DND-41 (cell line): ENCODE data around the gene TM9SF4.
"Not testable (repeated sequence)": the region's sequence is repeated elsewhere in the genome, so short reads cannot be mapped to it uniquely, and the experiment has no call there.

Experiments used
- ATAC-seq: fragments of 200-7000 bp; cut with Tn5 transposase; 3 replicates; pipeline ENCODE4 v1.9.1; 2021; ENCODE audit warnings: low read depth; ENCODE audit not compliant: insufficient read depth
- DNase-seq: peaks from one replicate; pipeline ENCODE4 v3.0.0-alpha.2; 2020
- H2AFZ ChIP-seq: 2 replicates; pipeline ENCODE4 v1.6.0; 2012; ENCODE audit warnings: low read depth, low read length
- H3K27ac ChIP-seq: 2 replicates; pipeline ENCODE4 v1.5.1; 2012; ENCODE audit warnings: low read length, inconsistent platforms
- H3K27me3 ChIP-seq: fragments of 200-600 bp; sonication (generic); 2 replicates; pipeline ENCODE4 v1.6.0; 2012; ENCODE audit warnings: low read length, mild to moderate bottlenecking, inconsistent platforms; ENCODE audit not compliant: insufficient read depth, poor library complexity
- H3K36me3 ChIP-seq: 2 replicates; pipeline ENCODE4 v1.5.1; 2012; ENCODE audit warnings: low read length, inconsistent platforms; ENCODE audit not compliant: insufficient read depth
- H3K4me1 ChIP-seq: 2 replicates; pipeline ENCODE4 v1.5.1; 2012; ENCODE audit warnings: mild to moderate bottlenecking, low read length; ENCODE audit not compliant: insufficient read depth
- H3K4me2 ChIP-seq: 2 replicates; pipeline ENCODE4 v1.6.0; 2012; ENCODE audit warnings: mild to moderate bottlenecking, moderate library complexity, low read length, inconsistent platforms; ENCODE audit not compliant: insufficient read depth
- H3K4me3 ChIP-seq, 2 experiments: fragments of 200-600 bp in 1 of 2; shearing (Covaris generic) in 1 of 2; 2 replicates each; pipeline ENCODE4 v1.5.1; 2012 to 2016; ENCODE audit warnings: inconsistent platforms in 2 of 2, low read length in 2 of 2, mild to moderate bottlenecking in 2 of 2, low read depth in 1 of 2, moderate library complexity in 1 of 2
- H3K79me2 ChIP-seq: 2 replicates; pipeline ENCODE4 v1.6.0; 2012; ENCODE audit warnings: low read length, inconsistent platforms; ENCODE audit not compliant: insufficient read depth
- H3K9ac ChIP-seq: 2 replicates; pipeline ENCODE4 v1.6.0; 2012; ENCODE audit warnings: low read depth, mild to moderate bottlenecking, inconsistent platforms, low read length, moderate library complexity
- H3K9me3 ChIP-seq: 2 replicates; pipeline ENCODE4 v1.5.1; 2012; ENCODE audit warnings: low read length, moderate library complexity, mild to moderate bottlenecking, inconsistent platforms; ENCODE audit not compliant: insufficient read depth, severe bottlenecking
- H4K20me1 ChIP-seq: 2 replicates; pipeline ENCODE4 v1.6.0; 2012; ENCODE audit warnings: low read length; ENCODE audit not compliant: insufficient read depth
- EZH2 ChIP-seq: IDR thresholded peaks from 3 replicates; pipeline ENCODE4 v1.6.1; 2012; ENCODE audit warnings: borderline replicate concordance, low read depth, mild to moderate bottlenecking, moderate library complexity, low read length, inconsistent platforms; ENCODE audit not compliant: severe bottlenecking
- TF ChIP-seq, protein P1 (sequence below): IDR thresholded peaks from 2 replicates; pipeline ENCODE4 v1.5.1; 2012; ENCODE audit warnings: borderline replicate concordance, low read length, moderate library complexity, mild to moderate bottlenecking; ENCODE audit not compliant: poor library complexity, severe bottlenecking; ENCODE audit errors: extremely low read depth

Gene TM9SF4

GRCh38 chr20:32168184-32168910 is 58.8 kb downstream of the TM9SF4 start:
- DNase-seq, result no peak
- H3K4me3 ChIP-seq, result no peak overlapping the region
- H3K4me2 ChIP-seq, result no peak overlapping the region
- H3K36me3 ChIP-seq, result peaks cover 35% of the 10 kb centered on the region
- TF ChIP-seq EZH2, result no peak
- TF ChIP-seq, protein P1, sequence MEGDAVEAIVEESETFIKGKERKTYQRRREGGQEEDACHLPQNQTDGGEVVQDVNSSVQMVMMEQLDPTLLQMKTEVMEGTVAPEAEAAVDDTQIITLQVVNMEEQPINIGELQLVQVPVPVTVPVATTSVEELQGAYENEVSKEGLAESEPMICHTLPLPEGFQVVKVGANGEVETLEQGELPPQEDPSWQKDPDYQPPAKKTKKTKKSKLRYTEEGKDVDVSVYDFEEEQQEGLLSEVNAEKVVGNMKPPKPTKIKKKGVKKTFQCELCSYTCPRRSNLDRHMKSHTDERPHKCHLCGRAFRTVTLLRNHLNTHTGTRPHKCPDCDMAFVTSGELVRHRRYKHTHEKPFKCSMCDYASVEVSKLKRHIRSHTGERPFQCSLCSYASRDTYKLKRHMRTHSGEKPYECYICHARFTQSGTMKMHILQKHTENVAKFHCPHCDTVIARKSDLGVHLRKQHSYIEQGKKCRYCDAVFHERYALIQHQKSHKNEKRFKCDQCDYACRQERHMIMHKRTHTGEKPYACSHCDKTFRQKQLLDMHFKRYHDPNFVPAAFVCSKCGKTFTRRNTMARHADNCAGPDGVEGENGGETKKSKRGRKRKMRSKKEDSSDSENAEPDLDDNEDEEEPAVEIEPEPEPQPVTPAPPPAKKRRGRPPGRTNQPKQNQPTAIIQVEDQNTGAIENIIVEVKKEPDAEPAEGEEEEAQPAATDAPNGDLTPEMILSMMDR, result no peak
- ATAC-seq, result no peak
- no peaks in the 10 kb centered on the region for H3K27me3 ChIP-seq
- no peak overlapping the region for H3K9ac ChIP-seq
- H3K4me1 ChIP-seq, result no peaks in the 10 kb centered on the region
- no peaks in the 10 kb centered on the region for H4K20me1 ChIP-seq
- H3K27ac ChIP-seq, result no peak overlapping the region
- no peaks in the 10 kb centered on the region for H3K9me3 ChIP-seq
- no peaks in the 10 kb centered on the region for H3K79me2 ChIP-seq
- H2AFZ ChIP-seq, result no peak overlapping the region

- not testable (repeated sequence) for H3K9me3 ChIP-seq, DNase-seq, H3K4me1 ChIP-seq, H3K9ac ChIP-seq, H3K4me3 ChIP-seq, H4K20me1 ChIP-seq, H3K27ac ChIP-seq, H3K79me2 ChIP-seq, H3K4me2 ChIP-seq, ATAC-seq, H3K27me3 ChIP-seq, H3K36me3 ChIP-seq, H2AFZ ChIP-seq
These were observed 68.2 kb downstream of the TM9SF4 start for GRCh38 chr20:32177696-32178095.

DNA sequence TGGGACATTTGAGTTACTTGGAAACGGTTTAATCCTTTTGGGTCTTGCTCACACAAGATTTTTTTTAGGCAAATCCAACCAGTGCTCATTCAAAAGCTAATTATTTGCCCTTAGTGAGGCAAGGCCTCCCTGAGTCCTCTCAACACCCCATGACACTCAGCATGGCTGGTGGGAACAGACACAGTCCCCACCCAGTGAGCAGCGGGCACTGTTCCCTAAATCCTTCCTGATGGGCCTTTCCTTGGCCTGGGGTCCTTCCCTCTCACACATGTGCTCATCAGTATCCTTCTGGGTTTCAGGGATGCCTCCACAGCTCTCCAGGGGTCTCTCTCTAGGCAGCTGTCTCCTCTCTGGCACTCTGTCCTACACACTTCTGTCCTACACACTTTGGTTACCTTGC is 70.0 kb downstream of the TM9SF4 start:
- H3K9me3 ChIP-seq, result no peaks in the 10 kb centered on the region

DNA sequence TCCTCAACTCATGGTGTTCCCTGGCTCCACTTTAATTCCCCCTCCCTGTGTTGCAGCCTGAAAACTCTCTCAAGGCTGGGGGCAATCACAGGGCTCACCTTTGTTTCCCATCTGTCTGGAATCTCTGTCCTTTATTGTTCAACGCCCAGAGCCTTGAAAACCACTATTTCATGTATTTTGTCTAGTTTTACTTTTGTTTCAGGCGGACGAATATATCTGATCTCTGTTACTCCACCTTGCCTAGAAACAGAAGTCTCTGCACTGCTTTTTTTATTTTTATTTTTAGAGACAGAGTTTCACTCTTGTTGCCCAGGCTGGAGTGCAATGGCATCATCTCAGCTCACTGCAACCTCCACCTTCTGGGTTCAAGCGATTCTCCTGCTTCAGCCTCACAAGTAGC is 70.4 kb downstream of the TM9SF4 start:
- no peak for ATAC-seq
- no peak overlapping the region for H3K27ac ChIP-seq
- DNase-seq, result no peak
- TF ChIP-seq, protein P1, result no peak
- no peak for TF ChIP-seq EZH2
- H3K4me3 ChIP-seq, result no peak overlapping the region
- no peak overlapping the region for H3K9ac ChIP-seq
- no peaks in the 10 kb centered on the region for H3K79me2 ChIP-seq
- no peaks in the 10 kb centered on the region for H3K9me3 ChIP-seq
- H3K4me2 ChIP-seq, result no peak overlapping the region
- H3K36me3 ChIP-seq, result no peaks in the 10 kb centered on the region
- H3K4me1 ChIP-seq, result no peaks in the 10 kb centered on the region
- H3K27me3 ChIP-seq, result no peaks in the 10 kb centered on the region
- H2AFZ ChIP-seq, result no peak overlapping the region
- no peaks in the 10 kb centered on the region for H4K20me1 ChIP-seq

More for the DNA sequence above, 70.0 kb downstream of the TM9SF4 start:
- H3K27ac ChIP-seq, result no peak overlapping the region
- no peaks in the 10 kb centered on the region for H3K79me2 ChIP-seq
- no peaks in the 10 kb centered on the region for H4K20me1 ChIP-seq
- TF ChIP-seq, protein P1, result no peak
- TF ChIP-seq EZH2, result no peak
- ATAC-seq (no peak), DNase-seq (no peak)
- no peak overlapping the region for H3K4me3 ChIP-seq
- no peaks in the 10 kb centered on the region for H3K27me3 ChIP-seq
- H2AFZ ChIP-seq, result no peak overlapping the region
- H3K4me1 ChIP-seq, result no peaks in the 10 kb centered on the region
- no peaks in the 10 kb centered on the region for H3K36me3 ChIP-seq
- no peak overlapping the region for H3K4me2 ChIP-seq
- no peak overlapping the region for H3K9ac ChIP-seq
